AG04450 (cell line): ENCODE data around the gene LRRC28. TPM values are rescaled to one million over a fixed set of nuclear protein-coding genes. Genes with fewer than 3 reads are reported as not detected.

Source experiments
- CTCF ChIA-PET: fragments of 300-600, 350-600 bp; formaldehyde crosslinking; extraction: SDS; loops from one replicate; lab custom pipeline; 2022; ENCODE audit warnings: antibody characterized with exemption, inconsistent platforms; lab: Charles Lee
- POLR2A ChIA-PET: fragments of 350-600 bp; formaldehyde crosslinking; extraction: SDS; loops from one replicate; lab custom pipeline; 2021; ENCODE audit warnings: antibody characterized with exemption, inconsistent platforms; lab: Yijun Ruan, JAX
- DNase-seq: peaks from one replicate; pipeline ENCODE4 v3.0.0-alpha.2; 2011; ENCODE audit warnings: low read depth, low spot score
- H3K27ac ChIP-seq: one replicate; pipeline ENCODE4 v1.5.1; 2012; ENCODE audit warnings: low read depth, low read length, control low read depth
- H3K27me3 ChIP-seq: one replicate; pipeline ENCODE4 v1.6.0; 2012; ENCODE audit warnings: low read length; ENCODE audit not compliant: control insufficient read depth, insufficient read depth
- H3K4me3 ChIP-seq: 2 replicates; pipeline ENCODE4 v1.5.1; 2011; ENCODE audit warnings: mild to moderate bottlenecking, low read depth, low read length, control low read depth
- H3K9me3 ChIP-seq: 2 replicates; pipeline ENCODE4 v1.5.1; 2012; ENCODE audit warnings: low read length; ENCODE audit not compliant: control insufficient read depth, insufficient read depth
- polyA plus RNA-seq: library from polyadenylated mRNA; depleted of rRNA; stranded (reverse); fragments of >200 nt; gene quantifications from 2 replicates; pipeline ENCODE4 v1.2.3, GENCODE V29; 2011
- TF ChIP-seq, protein P1 (sequence below): IDR thresholded peaks from 2 replicates; pipeline ENCODE4 v1.5.1; 2011; ENCODE audit warnings: low read depth, low read length, control low read depth, inconsistent platforms

LRRC28 gene
- polyA plus RNA-seq, 1 experiment, result 29.8 TPM

GRCh38 chr15:99416191-99417188 lies 165.2 kb downstream of the LRRC28 start:
- Histone ChIP-seq H3K27ac (no peak overlapping the region), H3K27me3 (no peaks in the 10 kb centered on the region), H3K4me3 (no peak overlapping the region), H3K9me3 (no peaks in the 10 kb centered on the region; the same call in 1 of the 2 replicates)
- ChIA-PET POLR2A (no interaction called here), CTCF (interaction anchor here (0.6 kb wide), 1 partner anchor 288 kb away, joined by 3 read pairs; no protein-coding TSS in a partner anchor)
- DNase-seq, result no peak
- TF ChIP-seq, protein P1, sequence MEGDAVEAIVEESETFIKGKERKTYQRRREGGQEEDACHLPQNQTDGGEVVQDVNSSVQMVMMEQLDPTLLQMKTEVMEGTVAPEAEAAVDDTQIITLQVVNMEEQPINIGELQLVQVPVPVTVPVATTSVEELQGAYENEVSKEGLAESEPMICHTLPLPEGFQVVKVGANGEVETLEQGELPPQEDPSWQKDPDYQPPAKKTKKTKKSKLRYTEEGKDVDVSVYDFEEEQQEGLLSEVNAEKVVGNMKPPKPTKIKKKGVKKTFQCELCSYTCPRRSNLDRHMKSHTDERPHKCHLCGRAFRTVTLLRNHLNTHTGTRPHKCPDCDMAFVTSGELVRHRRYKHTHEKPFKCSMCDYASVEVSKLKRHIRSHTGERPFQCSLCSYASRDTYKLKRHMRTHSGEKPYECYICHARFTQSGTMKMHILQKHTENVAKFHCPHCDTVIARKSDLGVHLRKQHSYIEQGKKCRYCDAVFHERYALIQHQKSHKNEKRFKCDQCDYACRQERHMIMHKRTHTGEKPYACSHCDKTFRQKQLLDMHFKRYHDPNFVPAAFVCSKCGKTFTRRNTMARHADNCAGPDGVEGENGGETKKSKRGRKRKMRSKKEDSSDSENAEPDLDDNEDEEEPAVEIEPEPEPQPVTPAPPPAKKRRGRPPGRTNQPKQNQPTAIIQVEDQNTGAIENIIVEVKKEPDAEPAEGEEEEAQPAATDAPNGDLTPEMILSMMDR, result no peak

DNA sequence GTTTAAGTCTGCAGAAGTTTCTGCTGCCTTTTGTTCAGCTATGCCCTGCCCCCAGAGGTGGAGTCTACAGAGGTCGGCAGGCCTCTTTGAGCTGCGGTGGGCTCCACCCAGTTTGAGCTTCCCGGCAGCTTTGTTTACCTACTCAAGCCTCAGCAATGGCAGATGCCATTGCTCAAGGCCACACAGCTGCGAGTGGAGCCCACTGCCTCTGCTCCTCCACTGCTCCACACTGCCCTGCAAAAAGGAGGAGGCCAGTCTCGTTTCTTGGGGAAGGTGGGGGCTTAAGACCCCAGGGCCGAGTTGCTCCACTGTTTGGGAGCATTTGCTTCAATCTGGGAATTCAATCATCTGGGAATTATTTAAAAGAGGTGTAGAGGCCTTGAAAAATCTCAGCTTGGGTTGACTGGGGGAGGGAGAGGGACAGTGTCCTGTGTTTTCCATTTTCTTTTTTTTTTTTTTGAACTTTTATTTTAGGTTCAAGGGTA lies 169.9 kb downstream of the LRRC28 start:
- Histone ChIP-seq H3K4me3 (no peak overlapping the region), H3K27ac (peak overlapping the region; percentile 43), H3K9me3 (no peaks in the 10 kb centered on the region; the same call in 1 of the 2 replicates), H3K27me3 (no peaks in the 10 kb centered on the region)
- ChIA-PET CTCF (interaction anchor here (1.0 to 1.3 kb wide), 2 partner anchors 60 to 283 kb away, joined by 3 to 7 read pairs; no protein-coding TSS in a partner anchor), POLR2A (interaction anchor here (0.5 kb wide), 1 partner anchor 81 kb away, joined by 3 read pairs; no protein-coding TSS in a partner anchor)
- TF ChIP-seq, protein P1, result no peak
- no peak for DNase-seq

DNA sequence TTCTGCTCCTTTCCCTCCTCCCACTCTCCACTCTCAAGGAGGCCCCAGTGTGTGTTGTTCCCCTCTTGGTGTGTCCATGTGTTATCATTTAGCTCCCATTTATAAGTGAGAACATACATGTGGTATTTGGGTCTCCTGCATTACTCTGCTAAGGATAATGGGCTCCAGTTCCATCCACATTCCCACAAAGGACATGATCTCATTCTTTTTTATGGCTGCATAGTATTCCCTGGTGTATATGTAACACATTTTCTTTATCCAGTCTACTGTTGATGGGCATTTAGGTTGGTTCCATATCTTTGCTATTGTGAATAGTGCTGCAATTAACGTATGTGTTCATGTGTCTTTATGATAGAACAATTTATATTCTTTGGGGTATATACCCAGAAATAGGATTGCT lies 170.5 kb downstream of the LRRC28 start:
- no peak overlapping the region for H3K27ac ChIP-seq
- H3K9me3 ChIP-seq, result no peaks in the 10 kb centered on the region; the same call in 1 of the 2 replicates
- ChIA-PET POLR2A (interaction anchor here (0.5 kb wide), 1 partner anchor 81 kb away, joined by 3 read pairs; no protein-coding TSS in a partner anchor), CTCF (interaction anchor here (1.0 kb wide), 1 partner anchor 282 kb away, joined by 7 read pairs; no protein-coding TSS in a partner anchor)
- no peak overlapping the region for H3K4me3 ChIP-seq
- TF ChIP-seq, protein P1, result no peak
- DNase-seq, result no peak
- H3K27me3 ChIP-seq, result no peaks in the 10 kb centered on the region

- CTCF ChIA-PET, result interaction anchor here (2.2 kb wide), 1 partner anchor 281 kb away, joined by 7 read pairs; no protein-coding TSS in a partner anchor
- H3K4me3 ChIP-seq, result no peak overlapping the region
- no peaks in the 10 kb centered on the region for H3K27me3 ChIP-seq
- POLR2A ChIA-PET, result no interaction called here
- TF ChIP-seq, protein P1, result no peak
- H3K27ac ChIP-seq, result no peak overlapping the region
- no peaks in the 10 kb centered on the region; the same call in 1 of the 2 replicates for H3K9me3 ChIP-seq
- no peak for DNase-seq
Measured at GRCh38 chr15:99423186-99424130, 172.2 kb downstream of the LRRC28 start.
